Cardiac fibroblast (primary cell): ENCODE measurements around the gene CHMP2A.

Experiments used
- DNase-seq, 2 donors: peaks; one replicate each; pipeline versions ENCODE4 v3.0.0 to v3.0.0-alpha.2; 2010; ENCODE audit warnings: low read depth in 2 of 2
- H3K4me3 ChIP-seq, 2 donors: replicated peaks in 1 of 2; 1 replicate in 1 of 2; 2 replicates in 1 of 2; pipeline ENCODE4 v1.5.1; 2011; ENCODE audit warnings: low read depth in 2 of 2, low read length in 2 of 2, mild to moderate bottlenecking in 2 of 2, moderate library complexity in 1 of 2
- TF ChIP-seq, protein P1 (sequence below): IDR thresholded peaks from one replicate; pipeline ENCODE4 v1.5.1; 2011; ENCODE audit warnings: low read depth, mild to moderate bottlenecking, low read length, inconsistent platforms

Gene CHMP2A

DNA sequence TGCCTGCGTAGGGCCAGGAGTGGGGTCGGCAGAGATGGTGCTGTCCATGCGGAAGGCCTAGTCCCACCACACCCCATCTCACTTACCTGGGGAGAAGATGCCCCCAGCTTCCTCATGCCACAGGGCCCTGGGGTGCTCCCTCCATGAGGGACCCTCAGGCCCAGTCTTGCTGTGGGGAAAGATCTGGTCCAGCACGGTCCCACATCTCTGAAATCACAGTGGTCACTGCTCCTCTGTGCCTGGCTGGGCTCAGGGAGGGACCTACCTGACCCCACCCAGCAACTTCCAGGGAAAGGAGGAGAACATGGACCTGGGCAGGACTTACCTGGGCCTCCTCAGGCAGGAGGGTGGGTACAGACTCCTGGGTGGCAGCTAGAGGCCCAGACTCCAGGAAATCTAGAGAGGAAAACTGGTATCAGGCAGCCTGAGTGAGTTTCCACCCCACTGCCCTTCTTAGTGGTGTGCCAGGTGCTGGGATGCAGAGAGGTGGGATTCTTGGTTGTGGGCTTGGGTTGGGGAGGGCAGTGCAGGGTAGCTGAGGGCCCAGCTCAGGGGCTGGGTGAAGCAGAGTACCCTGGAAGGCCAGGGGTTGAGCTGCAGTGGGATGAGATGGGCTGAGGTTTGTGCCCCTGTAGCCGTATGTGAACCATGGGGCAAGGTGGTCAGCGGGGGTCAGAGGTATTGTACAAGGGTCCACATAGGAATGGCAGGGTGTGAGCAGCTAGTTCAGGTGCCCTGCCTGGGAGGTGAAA is 14.5 kb upstream of the CHMP2A start:
- H3K4me3 ChIP-seq: no peak overlapping the region
- TF ChIP-seq, protein P1, sequence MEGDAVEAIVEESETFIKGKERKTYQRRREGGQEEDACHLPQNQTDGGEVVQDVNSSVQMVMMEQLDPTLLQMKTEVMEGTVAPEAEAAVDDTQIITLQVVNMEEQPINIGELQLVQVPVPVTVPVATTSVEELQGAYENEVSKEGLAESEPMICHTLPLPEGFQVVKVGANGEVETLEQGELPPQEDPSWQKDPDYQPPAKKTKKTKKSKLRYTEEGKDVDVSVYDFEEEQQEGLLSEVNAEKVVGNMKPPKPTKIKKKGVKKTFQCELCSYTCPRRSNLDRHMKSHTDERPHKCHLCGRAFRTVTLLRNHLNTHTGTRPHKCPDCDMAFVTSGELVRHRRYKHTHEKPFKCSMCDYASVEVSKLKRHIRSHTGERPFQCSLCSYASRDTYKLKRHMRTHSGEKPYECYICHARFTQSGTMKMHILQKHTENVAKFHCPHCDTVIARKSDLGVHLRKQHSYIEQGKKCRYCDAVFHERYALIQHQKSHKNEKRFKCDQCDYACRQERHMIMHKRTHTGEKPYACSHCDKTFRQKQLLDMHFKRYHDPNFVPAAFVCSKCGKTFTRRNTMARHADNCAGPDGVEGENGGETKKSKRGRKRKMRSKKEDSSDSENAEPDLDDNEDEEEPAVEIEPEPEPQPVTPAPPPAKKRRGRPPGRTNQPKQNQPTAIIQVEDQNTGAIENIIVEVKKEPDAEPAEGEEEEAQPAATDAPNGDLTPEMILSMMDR: no peak
- DNase-seq: no peak

DNA sequence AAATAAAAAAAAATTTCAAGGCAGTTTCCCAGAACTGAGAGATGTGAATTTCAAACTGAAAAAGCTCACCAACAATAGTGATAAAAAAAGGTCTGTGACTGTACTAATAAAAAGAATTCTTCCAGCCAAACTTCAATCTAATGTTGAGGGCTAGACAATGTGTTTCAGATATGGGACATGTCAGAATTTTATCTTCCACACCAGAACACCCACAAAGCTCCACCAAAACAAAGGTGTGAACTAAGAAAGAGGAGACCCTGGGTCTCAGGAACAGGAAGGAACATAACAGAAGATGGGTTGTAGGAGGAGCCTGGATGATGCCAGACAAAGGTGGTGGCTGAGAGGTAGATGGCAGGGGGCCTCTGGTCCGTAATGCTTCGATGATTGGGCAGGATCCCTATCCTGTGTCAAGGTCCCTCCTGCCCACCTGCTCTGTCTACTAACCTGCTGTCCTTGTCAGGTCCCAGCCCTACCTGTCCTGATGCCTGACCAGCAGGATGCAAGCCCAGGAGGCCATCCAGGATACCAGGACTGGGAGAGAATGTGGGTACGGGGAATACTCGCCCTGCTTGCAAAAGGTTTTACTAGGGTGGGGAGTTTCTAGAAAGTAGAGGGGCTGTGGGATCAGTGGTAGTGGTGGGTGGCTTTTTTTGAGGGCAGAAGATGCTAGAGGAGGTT is 13.7 kb upstream of the CHMP2A start:
- TF ChIP-seq, protein P1: no peak
- H3K4me3 ChIP-seq: no peak overlapping the region
- DNase-seq: no peak

DNA sequence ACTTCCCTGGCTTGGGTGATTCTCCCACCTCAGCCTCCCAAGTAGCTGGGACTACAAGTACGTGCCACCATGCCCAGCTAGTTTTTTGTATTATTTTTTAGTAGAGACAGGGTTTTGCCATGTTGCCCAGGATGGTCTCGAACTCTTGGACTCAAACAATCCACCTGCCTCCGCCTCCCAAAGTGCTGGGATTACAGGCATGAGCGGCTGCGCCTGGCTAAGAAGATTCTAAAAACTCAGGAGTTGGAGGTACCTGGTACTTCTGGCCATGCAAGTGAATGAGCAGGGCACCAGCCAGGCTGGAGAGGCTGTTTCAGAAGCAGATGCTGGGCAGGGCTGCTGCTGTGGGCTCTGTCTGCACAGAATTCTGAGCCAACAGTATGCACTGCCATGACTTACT is 12.1 kb upstream of the CHMP2A start:
- H3K4me3 ChIP-seq: no peak overlapping the region
- TF ChIP-seq, protein P1: no peak
- no peak for DNase-seq

DNA sequence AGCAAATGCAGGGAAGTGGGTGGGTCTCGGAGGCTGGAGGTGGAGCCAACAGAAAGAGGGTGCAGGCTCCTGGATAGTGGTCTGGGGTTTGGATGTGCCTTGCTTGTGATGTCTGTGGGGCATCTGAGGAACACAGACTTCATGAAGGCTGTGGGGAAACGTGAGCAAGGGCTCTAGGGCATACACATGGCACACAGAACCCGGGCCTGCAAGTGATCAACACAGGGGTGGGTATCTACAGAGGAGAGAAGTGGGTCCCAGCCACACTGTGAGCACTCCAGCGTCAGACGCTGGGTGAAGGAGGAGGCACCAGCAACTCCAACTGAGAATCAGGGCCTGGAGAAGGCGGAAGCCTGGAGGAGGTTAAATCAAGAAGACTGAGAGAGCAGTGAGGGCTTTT is 8.9 kb upstream of the CHMP2A start:
- TF ChIP-seq, protein P1: no peak
- no peak for DNase-seq
- H3K4me3 ChIP-seq: no peak overlapping the region

DNA sequence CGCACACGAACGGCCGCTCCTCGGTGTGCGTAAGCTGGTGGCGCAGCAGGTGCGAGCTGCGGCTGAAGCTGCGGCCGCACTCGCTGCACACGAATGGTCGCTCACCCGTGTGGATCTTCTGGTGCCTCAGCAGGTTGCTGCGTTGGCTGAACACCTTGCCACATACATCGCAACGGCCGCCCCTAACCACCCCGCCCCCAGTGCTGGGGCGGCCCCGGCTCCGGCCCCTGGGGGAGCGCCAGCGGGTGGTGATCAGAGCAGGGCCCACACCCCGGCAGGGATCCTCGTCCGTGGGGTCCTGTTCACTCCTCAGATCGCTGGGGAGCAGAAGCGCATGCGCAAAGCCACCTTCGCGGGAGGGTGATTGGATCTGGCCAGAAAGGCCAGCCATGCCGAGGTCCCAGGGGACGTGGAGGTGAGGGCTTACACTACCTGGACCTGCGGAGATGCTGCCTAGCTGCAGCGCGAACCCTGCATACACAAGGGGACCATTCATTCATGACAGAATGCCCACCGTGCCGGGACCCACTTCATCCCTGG is 8.2 kb upstream of the CHMP2A start:
- peak overlapping the region in 1 of 2 donors; percentile 18 for H3K4me3 ChIP-seq
- peak; percentile 19 to 47 for DNase-seq
- TF ChIP-seq, protein P1: no peak

DNA sequence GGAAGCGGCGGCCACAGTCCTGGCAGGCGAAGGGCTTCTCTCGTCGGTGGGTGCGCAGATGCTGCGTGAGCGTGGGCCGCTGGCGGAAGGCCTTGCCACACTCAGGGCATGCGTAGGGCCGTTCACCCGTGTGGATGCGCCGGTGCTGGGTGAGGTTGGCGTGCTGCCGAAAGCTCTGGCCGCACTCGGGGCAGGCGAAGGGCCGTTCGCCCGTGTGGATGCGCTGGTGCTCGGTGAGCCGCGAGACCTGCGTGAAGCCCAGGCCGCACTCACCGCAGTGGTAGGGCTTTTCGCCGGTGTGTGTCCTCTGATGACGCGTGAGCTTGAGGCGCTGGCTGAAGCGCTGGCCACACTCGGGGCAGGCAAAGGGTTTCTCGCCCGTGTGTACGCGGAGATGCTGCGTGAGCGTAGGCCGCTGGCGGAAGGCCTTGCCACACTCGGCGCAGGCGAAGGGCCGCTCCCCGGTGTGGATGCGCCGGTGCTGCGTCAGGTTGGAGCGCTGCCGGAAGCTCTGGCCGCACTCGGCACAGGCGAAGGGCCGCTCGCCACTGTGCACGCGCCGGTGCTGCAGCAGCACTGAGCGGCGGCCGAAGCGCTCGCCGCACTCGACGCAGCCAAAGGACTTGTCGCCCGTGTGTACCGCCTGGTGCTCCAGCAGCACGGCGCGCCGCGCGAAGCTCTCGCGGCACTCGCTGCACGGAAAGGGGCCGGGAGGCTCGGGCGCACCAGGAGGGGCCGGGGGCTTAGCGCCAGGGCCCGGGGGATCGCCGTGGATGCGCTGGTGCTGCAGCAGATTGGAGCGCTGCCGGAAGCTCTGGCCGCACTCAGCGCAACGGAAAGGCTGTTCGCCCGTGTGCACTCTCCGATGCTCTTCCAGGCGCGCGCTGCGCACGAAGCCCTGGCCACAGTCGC is 7.5 kb upstream of the CHMP2A start:
- DNase-seq: peak; percentile 46 to 53
- TF ChIP-seq, protein P1: no peak

More for the DNA sequence above, 7.5 kb upstream of the CHMP2A start:
- peak overlapping the region; percentile 20 to 37 for H3K4me3 ChIP-seq
